Naive thymus-derived CD8-positive, alpha-beta T cell (primary cell): Measurements from ENCODE around the gene RIIAD1. TPM values are rescaled to one million over a fixed set of nuclear protein-coding genes. Genes with fewer than 3 reads are reported as not detected.
"Not testable (repeated sequence)": the region's sequence is repeated elsewhere in the genome, so short reads cannot be mapped to it uniquely, and the experiment has no call there.

Experiments
- ATAC-seq, 2 donors: fragments of 150-1000 bp; cut with Tn5 transposase in 1 of 2; sonication (Bioruptor Pico), chemical (Tn5 transposase) in 1 of 2; 1 replicate in 1 of 2; 2 replicates in 1 of 2; pipeline ENCODE4 v1.10.0; 2021; ENCODE audit warnings: mild to moderate bottlenecking in 2 of 2, moderate library complexity in 2 of 2
- POLR2A ChIA-PET: fragments of 350-600 bp; sonication (Branson Sonifier 250); formaldehyde crosslinking; loops from one replicate; lab custom pipeline; 2021; ENCODE audit warnings: antibody characterized with exemption; lab: Charles Lee
- DNase-seq, 10 donors: peaks; one replicate each; pipeline versions ENCODE4 v3.0.0 to v3.0.0-alpha.2; 2020 to 2022
- H3K27ac Mint-ChIP-seq, 10 donors: one replicate each; pipeline ENCODE4 v1.8.0; 2020 to 2022; ENCODE audit warnings: mild to moderate bottlenecking in 10 of 10, mixed read lengths in 10 of 10, moderate library complexity in 4 of 10, inconsistent platforms in 1 of 10
- H3K27me3 Mint-ChIP-seq, 5 donors: one replicate each; pipeline ENCODE4 v1.8.0; 2021 to 2022; ENCODE audit warnings: mixed read lengths in 5 of 5
- H3K36me3 Mint-ChIP-seq, 3 donors: one replicate each; pipeline ENCODE4 v1.8.0; 2020 to 2022; ENCODE audit warnings: mixed read lengths in 3 of 3, mild to moderate bottlenecking in 2 of 3, inconsistent platforms in 1 of 3
- H3K4me1 Mint-ChIP-seq, 4 donors: one replicate each; pipeline ENCODE4 v1.8.0; 2021 to 2022; ENCODE audit warnings: mixed read lengths in 4 of 4
- H3K4me3 Mint-ChIP-seq, 10 donors: one replicate each; pipeline ENCODE4 v1.8.0; 2020 to 2022; ENCODE audit warnings: mild to moderate bottlenecking in 10 of 10, mixed read lengths in 10 of 10, moderate library complexity in 6 of 10, inconsistent platforms in 1 of 10
- H3K9me3 Mint-ChIP-seq, 9 donors: one replicate each; pipeline ENCODE4 v1.8.0; 2020 to 2022; ENCODE audit warnings: mixed read lengths in 9 of 9, mild to moderate bottlenecking in 3 of 9, inconsistent platforms in 1 of 9, moderate library complexity in 1 of 9
- polyA plus RNA-seq, 3 donors: library from polyadenylated mRNA; unstranded; fragments of 300-500 nt; fragmentation: Illumina TruSeq; gene quantifications; one replicate each; pipeline ENCODE4 v1.2.3, GENCODE V29; 2021
- total RNA-seq, 8 experiments: library from RNA in 2 of 8; stranded (reverse) in 2 of 8; gene quantifications; one replicate each; pipeline ENCODE4 v1.2.3 and lab custom pipeline; 2021 to 2026

RIIAD1 gene
- total and polyA plus RNA-seq, 5 experiments from 2014 or later, result not detected

DNA sequence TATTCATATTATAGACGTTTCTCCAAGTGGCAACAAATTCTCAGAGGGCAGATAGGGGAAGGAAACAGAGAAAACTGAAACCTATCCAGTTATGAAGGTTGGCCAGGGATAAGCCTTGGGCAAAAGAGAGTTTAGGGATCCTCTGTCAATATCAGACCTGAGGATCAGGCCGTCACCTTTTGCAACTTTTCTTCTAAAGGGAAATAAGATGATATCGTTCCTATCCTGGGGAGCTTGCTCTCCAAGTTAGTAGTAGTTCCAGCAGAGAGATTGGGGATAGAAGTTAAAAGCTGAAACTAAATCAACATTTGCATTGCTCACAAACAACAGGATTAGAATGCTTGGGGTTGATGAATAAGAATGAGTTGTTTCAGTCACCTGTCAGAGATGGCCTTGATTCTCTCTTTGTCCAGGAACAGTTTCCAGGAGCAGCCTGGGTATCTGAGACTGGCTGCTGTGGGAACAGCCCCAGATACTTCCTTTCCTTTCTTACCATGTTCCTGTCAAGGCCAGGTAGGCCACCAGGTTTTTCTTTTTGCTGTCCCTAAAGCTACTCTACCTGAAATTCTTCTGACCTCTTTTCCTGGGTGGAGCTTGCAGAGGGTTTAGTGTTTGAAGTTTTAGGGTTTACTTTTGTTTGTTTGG is 2.5 kb downstream of the RIIAD1 start:
- Mint-ChIP-seq H3K27me3 (peaks cover 31 to 56% (median 43%) of the 10 kb centered on the region in 5 donors), H3K4me3 (no peak overlapping the region), H3K4me1 (peaks cover 11 to 24% (median 21%) of the 10 kb centered on the region in 4 donors), H3K36me3 (no peaks in the 10 kb centered on the region), H3K9me3 (no peaks in the 10 kb centered on the region), H3K27ac (no peak overlapping the region)
- POLR2A ChIA-PET, result no interaction called here
- no peak for DNase-seq
- no peak for ATAC-seq

DNA sequence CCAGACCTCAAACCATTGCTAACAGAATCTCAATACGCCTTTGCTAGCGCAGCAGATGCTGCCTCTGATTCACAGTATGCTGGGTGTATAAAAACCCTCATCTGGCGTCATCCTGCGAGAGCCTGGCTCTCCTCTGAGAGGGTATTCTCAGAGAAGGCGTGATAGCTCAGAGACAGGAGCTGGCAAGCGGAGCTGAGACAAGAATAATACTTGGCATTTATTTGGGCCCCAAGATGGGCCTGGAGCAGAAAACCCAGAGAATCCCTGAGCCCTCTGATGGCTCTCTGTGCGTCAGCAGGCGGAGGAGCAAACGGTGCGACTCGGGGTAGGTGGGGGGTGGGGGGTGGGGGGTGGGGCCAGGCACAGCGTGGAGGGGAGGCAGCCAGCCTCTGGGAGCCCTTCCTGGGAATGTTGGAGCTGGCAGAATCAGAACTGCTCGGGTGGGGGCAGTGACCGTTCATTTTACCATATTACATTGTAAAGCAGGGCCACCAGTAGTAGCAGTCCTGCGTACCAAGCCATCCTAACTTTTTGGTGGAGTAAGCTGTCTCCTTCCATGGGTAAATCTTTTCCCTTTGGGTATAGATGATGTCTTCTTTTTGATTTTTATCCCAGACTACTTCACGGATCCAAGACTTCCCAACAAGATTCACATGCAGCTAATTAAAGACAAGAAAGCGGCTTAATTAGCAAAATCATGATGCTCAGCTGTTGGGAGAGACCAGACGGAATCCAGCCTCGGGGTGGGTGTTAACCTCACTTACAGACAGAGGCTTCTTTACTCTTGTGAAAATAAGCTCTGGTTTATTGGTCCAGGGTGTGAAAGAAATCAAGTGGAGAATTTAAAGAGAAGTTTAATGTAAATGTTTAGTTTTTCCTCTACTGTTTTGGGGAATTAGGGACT is 7.1 kb downstream of the RIIAD1 start:
- Mint-ChIP-seq H3K27ac (no peak overlapping the region), H3K36me3 (no peaks in the 10 kb centered on the region), H3K27me3 (peaks cover 33 to 80% (median 62%) of the 10 kb centered on the region in 5 donors), H3K4me3 (no peak overlapping the region), H3K4me1 (no peaks in the 10 kb centered on the region), H3K9me3 (no peaks in the 10 kb centered on the region)
- DNase-seq (no peak), ATAC-seq (no peak)
- POLR2A ChIA-PET, result no interaction called here

- Mint-ChIP-seq H3K36me3 (no peaks in the 10 kb centered on the region), H3K27me3 (peaks cover 31 to 75% (median 55%) of the 10 kb centered on the region in 5 donors), H3K4me3 (no peak overlapping the region), H3K4me1 (no peaks in the 10 kb centered on the region), H3K9me3 (no peaks in the 10 kb centered on the region), H3K27ac (no peak overlapping the region)
- POLR2A ChIA-PET, result no interaction called here
- DNase-seq (no peak), ATAC-seq (no peak)
These were observed 8.0 kb downstream of the RIIAD1 start for GRCh38 chr1:151729157-151729965.

DNA sequence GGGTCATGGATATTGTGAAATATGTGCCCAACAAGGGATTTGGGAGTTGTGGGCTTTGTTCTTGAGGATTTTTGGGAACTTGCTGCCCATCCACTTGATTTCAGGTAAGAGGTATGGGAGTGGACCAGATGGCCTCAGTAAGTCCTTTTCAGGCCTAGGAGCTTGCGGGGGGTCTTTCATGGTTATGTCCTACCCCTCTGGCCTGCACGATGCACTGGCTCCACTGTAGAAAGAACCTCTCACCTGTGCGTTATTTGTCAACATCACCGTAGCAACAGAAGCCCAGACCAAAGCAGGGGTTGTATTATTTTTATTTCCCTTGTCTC is 8.6 kb downstream of the RIIAD1 start:
- H3K4me3 Mint-ChIP-seq, result no peak overlapping the region
- H3K36me3 Mint-ChIP-seq, result no peaks in the 10 kb centered on the region
- ATAC-seq (no peak), DNase-seq (no peak)
- H3K4me1 Mint-ChIP-seq, result peaks cover 0 to under 1% (median 0%) of the 10 kb centered on the region in 4 donors
- no peaks in the 10 kb centered on the region for H3K9me3 Mint-ChIP-seq
- H3K27me3 Mint-ChIP-seq, result peaks cover 31 to 77% (median 55%) of the 10 kb centered on the region in 5 donors
- POLR2A ChIA-PET, result no interaction called here
- no peak overlapping the region for H3K27ac Mint-ChIP-seq

DNA sequence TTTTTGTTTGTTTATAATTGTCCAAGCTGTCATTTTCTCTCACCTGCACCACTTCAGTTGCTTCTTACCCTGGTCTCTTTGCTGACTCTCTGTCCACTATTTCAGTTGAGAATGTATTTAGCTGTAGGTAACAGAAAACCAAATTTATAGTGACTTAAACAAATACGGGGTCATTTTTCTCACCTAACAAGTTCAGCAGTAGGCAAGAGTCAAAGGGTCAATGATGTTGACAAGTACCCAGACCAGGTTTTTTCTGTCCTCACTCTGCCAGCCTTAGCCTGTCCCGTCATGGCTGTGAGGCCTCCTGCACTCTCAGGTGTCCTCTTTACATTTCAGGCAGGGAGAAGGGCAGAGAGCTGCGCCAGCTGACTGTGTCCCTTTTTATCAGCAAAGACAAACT is 11.8 kb downstream of the RIIAD1 start:
- DNase-seq (no peak), ATAC-seq (no peak)
- Mint-ChIP-seq H3K4me3 (no peak overlapping the region), H3K9me3 (peaks cover 0 to 17% (median 7%) of the 10 kb centered on the region in 9 donors), H3K27me3 (peaks cover 13 to 53% (median 33%) of the 10 kb centered on the region in 5 donors), H3K27ac (no peak overlapping the region), H3K4me1 (peaks cover 0 to 2% (median 0%) of the 10 kb centered on the region in 4 donors), H3K36me3 (peaks cover 0 to 6% (median 4%) of the 10 kb centered on the region in 3 donors)
- POLR2A ChIA-PET, result no interaction called here

- ATAC-seq, result not testable (repeated sequence)
These were observed 12.7 kb downstream of the RIIAD1 start for GRCh38 chr1:151733995-151734394.

GRCh38 chr1:151737026-151737425 is 15.7 kb downstream of the RIIAD1 start:
- Mint-ChIP-seq H3K4me3 (no peak overlapping the region), H3K4me1 (peaks cover 0 to 2% (median 0%) of the 10 kb centered on the region in 4 donors), H3K27me3 (peaks cover 5 to 19% (median 13%) of the 10 kb centered on the region in 5 donors), H3K36me3 (peaks cover 0 to 6% (median 5%) of the 10 kb centered on the region in 3 donors), H3K27ac (no peak overlapping the region), H3K9me3 (peaks cover 0 to 22% (median 10%) of the 10 kb centered on the region in 9 donors)
- POLR2A ChIA-PET, result no interaction called here
- no peak for ATAC-seq
- DNase-seq, result no peak

More at GRCh38 chr1:151733995-151734394, 12.7 kb downstream of the RIIAD1 start:
- POLR2A ChIA-PET, result interaction anchor here (0.6 kb wide), 1 partner anchor 289 kb away, joined by 4 read pairs; no protein-coding TSS in a partner anchor
- not testable (repeated sequence) for H3K4me1 Mint-ChIP-seq, H3K27ac Mint-ChIP-seq, DNase-seq, H3K36me3 Mint-ChIP-seq, H3K4me3 Mint-ChIP-seq
- Mint-ChIP-seq H3K9me3 (peaks cover 0 to 22% (median 10%) of the 10 kb centered on the region in 9 donors), H3K27me3 (peaks cover 12 to 45% (median 27%) of the 10 kb centered on the region in 5 donors)

DNA sequence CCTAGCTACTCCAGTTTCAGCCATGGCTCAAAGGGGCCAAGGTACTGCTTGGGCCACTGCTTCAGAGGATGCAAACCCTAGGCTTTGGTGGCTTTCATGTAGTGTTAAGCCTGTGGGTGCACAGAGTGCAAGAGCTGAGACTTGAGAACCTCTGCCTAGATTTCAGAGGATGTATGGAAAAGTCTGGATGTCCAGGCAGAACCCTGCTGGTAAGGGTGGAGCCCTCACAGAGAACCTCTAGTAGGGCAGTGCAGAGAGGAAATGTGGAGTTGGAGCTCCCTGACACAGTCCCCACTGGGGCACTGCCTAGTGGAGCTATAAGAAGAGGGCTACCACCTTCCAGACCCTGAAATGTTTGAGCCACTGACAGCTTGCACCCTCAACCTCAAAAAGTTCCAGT is 16.2 kb downstream of the RIIAD1 start:
- peaks cover 0 to 22% (median 10%) of the 10 kb centered on the region in 9 donors for H3K9me3 Mint-ChIP-seq
- peaks cover 0 to 2% (median 0%) of the 10 kb centered on the region in 4 donors for H3K4me1 Mint-ChIP-seq
- DNase-seq, result no peak
- peaks cover 0 to 6% (median 5%) of the 10 kb centered on the region in 3 donors for H3K36me3 Mint-ChIP-seq
- POLR2A ChIA-PET, result no interaction called here
- no peak overlapping the region for H3K27ac Mint-ChIP-seq
- H3K27me3 Mint-ChIP-seq, result peaks cover 5 to 15% (median 10%) of the 10 kb centered on the region in 5 donors
- H3K4me3 Mint-ChIP-seq, result no peak overlapping the region
- ATAC-seq, result no peak

- H3K27ac Mint-ChIP-seq, result peak overlapping the region in 1 of 10 donors; percentile 17
- peaks cover 0 to 6% (median 5%) of the 10 kb centered on the region in 3 donors for H3K36me3 Mint-ChIP-seq
- ATAC-seq (no peak), DNase-seq (no peak)
- POLR2A ChIA-PET, result interaction anchor here (0.7 kb wide), 1 partner anchor 203 kb away, joined by 3 read pairs; no protein-coding TSS in a partner anchor
- peaks cover 0 to 2% (median 0%) of the 10 kb centered on the region in 4 donors for H3K4me1 Mint-ChIP-seq
- H3K27me3 Mint-ChIP-seq, result peaks cover 0 to 10% (median 2%) of the 10 kb centered on the region in 5 donors
- H3K9me3 Mint-ChIP-seq, result peaks cover 0 to 22% (median 10%) of the 10 kb centered on the region in 9 donors
- no peak overlapping the region for H3K4me3 Mint-ChIP-seq
These were observed 18.5 kb downstream of the RIIAD1 start for GRCh38 chr1:151739590-151740355.

DNA sequence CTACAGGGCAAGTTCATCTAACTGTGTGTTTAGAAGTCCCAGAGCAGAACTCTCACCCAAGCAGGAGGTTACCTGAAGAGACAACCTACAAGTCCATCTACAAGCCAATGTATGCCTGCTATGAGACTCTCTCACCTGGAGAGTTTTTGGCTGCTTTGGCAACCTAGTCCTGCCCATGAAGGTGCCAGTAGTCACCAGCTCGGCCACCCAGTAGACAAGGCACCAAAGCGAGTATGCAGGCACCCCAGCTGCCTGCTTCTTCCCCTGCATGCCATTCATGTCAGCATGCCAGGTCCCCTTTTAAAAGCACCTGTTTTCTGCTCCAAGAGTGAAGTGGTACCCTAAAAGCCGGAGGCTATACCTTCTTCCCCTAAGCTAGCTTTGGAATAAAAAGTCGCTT is 20.2 kb downstream of the RIIAD1 start:
- Mint-ChIP-seq H3K4me3 (no peak overlapping the region), H3K36me3 (peaks cover 0 to 5% (median 5%) of the 10 kb centered on the region in 3 donors), H3K9me3 (peaks cover 0 to 21% (median 10%) of the 10 kb centered on the region in 9 donors), H3K27me3 (peaks cover 0 to 17% (median 0%) of the 10 kb centered on the region in 5 donors), H3K4me1 (no peaks in the 10 kb centered on the region), H3K27ac (peak overlapping the region in 1 of 10 donors; percentile 35)
- ATAC-seq, result no peak
- DNase-seq, result no peak
- POLR2A ChIA-PET, result no interaction called here

- Mint-ChIP-seq H3K27me3 (peaks cover 0 to 5% (median 2%) of the 10 kb centered on the region in 5 donors), H3K27ac (peak overlapping the region in 3 of 10 donors; percentile 58 to 79 (median 74)), H3K9me3 (no peaks in the 10 kb centered on the region), H3K36me3 (peaks cover 0 to 45% (median 10%) of the 10 kb centered on the region in 3 donors), H3K4me3 (no peak overlapping the region), H3K4me1 (peaks cover 0 to 2% (median 1%) of the 10 kb centered on the region in 4 donors)
- ATAC-seq, result no peak
- POLR2A ChIA-PET, result no interaction called here
- DNase-seq, result no peak
These were observed 35.0 kb downstream of the RIIAD1 start for GRCh38 chr1:151756291-151756690.
